Osteoblast (primary cell): ENCODE measurements around the gene SYNJ2. TPM values are rescaled to one million over a fixed set of nuclear protein-coding genes. Genes with fewer than 3 reads are reported as not detected.

Experiments
- DNase-seq: peaks from one replicate; pipeline ENCODE4 v3.0.0; 2011; ENCODE audit warnings: low spot score, mixed read lengths; ENCODE audit not compliant: insufficient read length; ENCODE audit errors: missing footprints
- H2AFZ ChIP-seq: 2 replicates; pipeline ENCODE4 v1.6.0; 2011; ENCODE audit warnings: mild to moderate bottlenecking, low read length
- H3K27ac ChIP-seq: 2 replicates; pipeline ENCODE4 v1.5.1; 2011; ENCODE audit warnings: mild to moderate bottlenecking, low read depth, low read length, moderate library complexity
- H3K27me3 ChIP-seq: 2 replicates; pipeline ENCODE4 v1.6.0; 2012; ENCODE audit warnings: mild to moderate bottlenecking, control low read depth, inconsistent platforms, low read length, moderate library complexity; ENCODE audit not compliant: insufficient read depth
- H3K36me3 ChIP-seq: 2 replicates; pipeline ENCODE4 v1.5.1; 2011; ENCODE audit warnings: mild to moderate bottlenecking, low read length, control low read depth, moderate library complexity; ENCODE audit not compliant: insufficient read depth
- H3K4me1 ChIP-seq: 2 replicates; pipeline ENCODE4 v1.5.1; 2011; ENCODE audit warnings: mild to moderate bottlenecking, low read length, control low read depth, moderate library complexity; ENCODE audit not compliant: insufficient read depth
- H3K4me2 ChIP-seq: 2 replicates; pipeline ENCODE4 v1.6.0; 2011; ENCODE audit warnings: mild to moderate bottlenecking, low read length; ENCODE audit not compliant: insufficient read depth
- H3K4me3 ChIP-seq: fragments of 200-600 bp; sonication (generic); 3 replicates; pipeline ENCODE4 v1.5.1; 2012; ENCODE audit warnings: mild to moderate bottlenecking, low read length, inconsistent platforms; ENCODE audit not compliant: insufficient read depth
- H3K79me2 ChIP-seq: 2 replicates; pipeline ENCODE4 v1.6.0; 2012; ENCODE audit warnings: mild to moderate bottlenecking, low read length, control low read depth, inconsistent platforms; ENCODE audit not compliant: insufficient read depth
- H3K9me3 ChIP-seq: 2 replicates; pipeline ENCODE4 v1.5.1; 2011; ENCODE audit warnings: low read depth, low read length, control low read depth
- H4K20me1 ChIP-seq: 2 replicates; pipeline ENCODE4 v1.6.0; 2012; ENCODE audit warnings: mild to moderate bottlenecking, low read length, control low read depth; ENCODE audit not compliant: insufficient read depth
- CTCF ChIP-seq: IDR thresholded peaks from 2 replicates; pipeline ENCODE4 v1.5.1; 2011; ENCODE audit warnings: mild to moderate bottlenecking, low read depth, low read length, moderate library complexity; ENCODE audit errors: extremely low read depth
- total RNA-seq: library from RNA; depleted of rRNA; stranded (reverse); fragments of >200 nt; gene quantifications from 2 replicates; pipeline ENCODE4 v1.2.3, GENCODE V29; 2012

SYNJ2 gene
- total RNA-seq, 1 donor = 94.8 TPM

GRCh38 chr6:158026054-158026900 is 44.6 kb downstream of the SYNJ2 start:
- no peak overlapping the region for H2AFZ ChIP-seq
- H3K9me3 ChIP-seq = no peaks in the 10 kb centered on the region
- H3K4me2 ChIP-seq = peak overlapping the region; percentile 79
- peak; percentile 97 for DNase-seq
- H3K4me3 ChIP-seq = peak overlapping the region; percentile 47
- peaks cover 47% of the 10 kb centered on the region for H3K36me3 ChIP-seq
- H3K27ac ChIP-seq = peak overlapping the region; percentile 100
- H3K27me3 ChIP-seq = no peaks in the 10 kb centered on the region
- peak; percentile 47 for TF ChIP-seq CTCF
- H3K79me2 ChIP-seq = peaks cover 87% of the 10 kb centered on the region
- peaks cover 2% of the 10 kb centered on the region for H4K20me1 ChIP-seq
- peaks cover 43% of the 10 kb centered on the region for H3K4me1 ChIP-seq

- peaks cover 79% of the 10 kb centered on the region for H3K79me2 ChIP-seq
- peak overlapping the region; percentile 100 for H3K27ac ChIP-seq
Observed at GRCh38 chr6:158026901-158027589, 45.4 kb downstream of the SYNJ2 start.

GRCh38 chr6:158027590-158028285 is 46.1 kb downstream of the SYNJ2 start:
- no peaks in the 10 kb centered on the region for H4K20me1 ChIP-seq
- H2AFZ ChIP-seq = no peak overlapping the region
- H3K27me3 ChIP-seq = no peaks in the 10 kb centered on the region
- no peak for DNase-seq
- H3K9me3 ChIP-seq = no peaks in the 10 kb centered on the region
- no peak overlapping the region for H3K4me2 ChIP-seq
- no peak overlapping the region for H3K4me3 ChIP-seq
- peak overlapping the region; percentile 100 for H3K27ac ChIP-seq
- H3K79me2 ChIP-seq = peaks cover 78% of the 10 kb centered on the region
- H3K36me3 ChIP-seq = peaks cover 52% of the 10 kb centered on the region
- H3K4me1 ChIP-seq = peaks cover 57% of the 10 kb centered on the region
- no peak for TF ChIP-seq CTCF

More at GRCh38 chr6:158026901-158027589, 45.4 kb downstream of the SYNJ2 start:
- Histone ChIP-seq H4K20me1 (peaks cover 2% of the 10 kb centered on the region), H3K4me2 (peak overlapping the region; percentile 79), H3K4me1 (peaks cover 50% of the 10 kb centered on the region), H3K36me3 (peaks cover 46% of the 10 kb centered on the region), H3K27me3 (no peaks in the 10 kb centered on the region), H3K4me3 (no peak overlapping the region), H3K9me3 (no peaks in the 10 kb centered on the region), H2AFZ (no peak overlapping the region)
- TF ChIP-seq CTCF = no peak
- DNase-seq = no peak
